Mesendoderm (in vitro differentiated cells): ENCODE measurements around the gene HOXA9.

Source experiments
- DNase-seq: peaks from one replicate; pipeline ENCODE4 v3.0.0; 2013
- H2AK5ac ChIP-seq: 2 replicates; pipeline ENCODE4 v1.6.1; 2013; ENCODE audit warnings: low read length, inconsistent platforms
- H2BK120ac ChIP-seq: 2 replicates; pipeline ENCODE4 v1.6.1; 2013; ENCODE audit warnings: low read depth, mild to moderate bottlenecking, low read length, moderate library complexity, mixed read lengths
- H2BK15ac ChIP-seq: replicated peaks from 2 replicates; pipeline ENCODE4 v1.6.1; 2013; ENCODE audit warnings: low read depth, mild to moderate bottlenecking, moderate library complexity
- H2BK5ac ChIP-seq: 2 replicates; pipeline ENCODE4 v1.6.1; 2013; ENCODE audit warnings: low read length, inconsistent platforms
- H3K18ac ChIP-seq: 2 replicates; pipeline ENCODE4 v1.6.1; 2013; ENCODE audit warnings: mild to moderate bottlenecking, low read length, mixed read lengths
- H3K23ac ChIP-seq: one replicate; pipeline ENCODE4 v1.6.1; 2013; ENCODE audit warnings: low read length
- H3K27ac ChIP-seq: 2 replicates; pipeline ENCODE4 v1.5.1; 2013; ENCODE audit warnings: low read depth, mild to moderate bottlenecking, inconsistent platforms, low read length, moderate library complexity
- H3K27me3 ChIP-seq: 2 replicates; pipeline ENCODE4 v1.6.1; 2013; ENCODE audit warnings: low read length, control low read depth, mild to moderate bottlenecking, inconsistent platforms; ENCODE audit not compliant: insufficient read depth, poor library complexity
- H3K36me3 ChIP-seq: 2 replicates; pipeline ENCODE4 v1.6.1; 2013; ENCODE audit warnings: low read length, inconsistent platforms; ENCODE audit not compliant: control insufficient read depth, insufficient read depth
- H3K4ac ChIP-seq: one replicate; pipeline ENCODE4 v1.6.1; 2013; ENCODE audit warnings: low read depth, mild to moderate bottlenecking, low read length, moderate library complexity
- H3K4me1 ChIP-seq: 2 replicates; pipeline ENCODE4 v1.6.1; 2013; ENCODE audit warnings: low read depth, low read length, inconsistent platforms; ENCODE audit not compliant: control insufficient read depth
- H3K4me2 ChIP-seq: 2 replicates; pipeline ENCODE4 v1.6.1; 2013; ENCODE audit warnings: low read length
- H3K4me3 ChIP-seq: 2 replicates; pipeline ENCODE4 v1.5.1; 2013; ENCODE audit warnings: mild to moderate bottlenecking, low read length
- H3K56ac ChIP-seq: one replicate; pipeline ENCODE4 v1.6.1; 2013; ENCODE audit warnings: low read length
- H3K79me1 ChIP-seq: 2 replicates; pipeline ENCODE4 v1.6.1; 2013; ENCODE audit warnings: low read length, inconsistent platforms
- H3K79me2 ChIP-seq: 2 replicates; pipeline ENCODE4 v1.6.1; 2013; ENCODE audit warnings: mild to moderate bottlenecking, low read length; ENCODE audit not compliant: control insufficient read depth, insufficient read depth
- H3K9ac ChIP-seq: 2 replicates; pipeline ENCODE4 v1.6.1; 2013; ENCODE audit warnings: low read length, inconsistent platforms
- H4K5ac ChIP-seq: one replicate; pipeline ENCODE4 v1.6.1; 2013; ENCODE audit warnings: low read length
- H4K8ac ChIP-seq: one replicate; pipeline ENCODE4 v1.6.1; 2013; ENCODE audit warnings: low read depth, mild to moderate bottlenecking, control low read depth, low read length, moderate library complexity
- WGBS: extraction: QIAGEN DNeasy Blood & Tissue Kit; methylation state at CpG from one replicate; pipeline ENCODE4 v1.1.7; 2013; ENCODE audit warnings: low lambda C conversion rate, missing lambda C conversion rate; ENCODE audit not compliant: insufficient coverage; ENCODE audit errors: extremely low coverage; 5-methylcytosine and 5-hydroxymethylcytosine counted together

HOXA9 gene

DNA sequence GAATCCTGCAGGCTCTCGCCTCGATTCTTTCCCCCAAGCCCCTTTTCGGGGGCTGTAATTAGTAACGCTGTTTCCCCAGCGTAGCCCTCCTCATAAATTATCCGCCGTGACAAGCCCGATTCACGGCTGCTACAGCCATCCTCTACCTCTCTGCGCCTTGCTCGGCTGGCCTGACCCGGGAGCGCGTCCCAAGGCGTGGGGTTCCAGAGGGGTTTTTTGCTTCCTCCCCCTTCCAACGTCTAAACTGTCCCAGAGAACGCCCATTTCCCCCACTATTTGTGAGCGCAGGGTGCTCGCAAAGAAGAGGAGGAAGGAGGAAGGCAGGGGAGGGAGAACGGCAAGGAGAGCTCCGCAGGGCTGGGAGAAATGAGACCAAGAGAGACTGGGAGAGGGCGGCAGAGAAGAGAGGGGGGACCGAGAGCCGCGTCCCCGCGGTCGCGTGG is 22.7 kb downstream of the HOXA9 start:
- no peak overlapping the region for H4K8ac ChIP-seq
- peak overlapping the region; percentile 60 for H3K56ac ChIP-seq
- no peak overlapping the region for H3K23ac ChIP-seq
- H4K5ac ChIP-seq = no peak overlapping the region
- no peak overlapping the region for H3K27ac ChIP-seq
- no peak overlapping the region for H2BK5ac ChIP-seq
- no peak overlapping the region for H2BK15ac ChIP-seq
- WGBS = no CpG with 5 or more reads among the region's 29 CpGs
- no peaks in the 10 kb centered on the region for H3K79me1 ChIP-seq
- DNase-seq = no peak
- no peak overlapping the region for H3K4me3 ChIP-seq
- peaks cover 91% of the 10 kb centered on the region for H3K27me3 ChIP-seq
- no peaks in the 10 kb centered on the region for H3K4me1 ChIP-seq
- no peak overlapping the region for H3K4ac ChIP-seq
- H3K79me2 ChIP-seq = no peaks in the 10 kb centered on the region
- H2AK5ac ChIP-seq = no peak overlapping the region
- peak overlapping the region; percentile 97 for H3K4me2 ChIP-seq
- no peak overlapping the region for H3K18ac ChIP-seq
- H3K36me3 ChIP-seq = no peaks in the 10 kb centered on the region
- H2BK120ac ChIP-seq = no peak overlapping the region
- peak overlapping the region; percentile 21 for H3K9ac ChIP-seq

DNA sequence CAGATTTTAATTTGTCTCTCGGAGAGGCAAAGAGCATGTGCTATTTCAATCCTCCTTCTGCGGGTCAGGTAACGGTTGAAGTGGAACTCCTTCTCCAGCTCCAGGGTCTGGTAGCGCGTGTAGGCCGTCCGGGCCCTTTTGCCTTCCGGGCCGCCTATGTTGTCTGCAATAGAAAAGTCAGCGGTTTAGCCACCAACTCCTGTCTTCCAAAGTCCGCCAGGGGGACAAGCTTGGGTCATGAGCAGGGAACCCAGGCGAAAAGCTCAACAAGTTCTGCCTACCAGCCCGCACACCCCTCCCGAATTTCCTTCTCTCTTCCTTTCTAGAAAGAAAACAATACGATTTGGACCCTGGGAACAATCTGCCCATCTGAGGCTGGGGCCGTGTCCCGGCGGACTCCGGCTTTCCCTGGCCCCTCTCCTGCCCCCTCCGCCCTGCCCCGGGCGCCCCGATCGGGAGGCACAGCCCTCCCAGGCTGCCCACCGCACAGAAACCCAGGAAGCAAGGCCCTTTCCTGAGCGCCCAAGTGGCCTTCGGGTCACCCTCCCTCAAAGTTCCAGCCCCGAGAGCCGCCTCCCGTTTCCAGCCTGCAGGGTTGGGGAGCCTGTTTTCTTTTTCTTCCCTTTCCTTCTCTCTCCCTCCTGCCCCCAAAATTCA is 23.3 kb downstream of the HOXA9 start:
- H3K56ac ChIP-seq = no peak overlapping the region
- H3K9ac ChIP-seq = no peak overlapping the region
- no peaks in the 10 kb centered on the region for H3K36me3 ChIP-seq
- no peak overlapping the region for H2BK5ac ChIP-seq
- H3K79me2 ChIP-seq = no peaks in the 10 kb centered on the region
- H3K4ac ChIP-seq = no peak overlapping the region
- no peak overlapping the region for H2BK120ac ChIP-seq
- no peak overlapping the region for H4K5ac ChIP-seq
- no peak overlapping the region for H3K23ac ChIP-seq
- H2AK5ac ChIP-seq = no peak overlapping the region
- H3K4me1 ChIP-seq = no peaks in the 10 kb centered on the region
- no peak overlapping the region for H2BK15ac ChIP-seq
- H3K4me2 ChIP-seq = peak overlapping the region; percentile 97
- H3K18ac ChIP-seq = no peak overlapping the region
- no peaks in the 10 kb centered on the region for H3K79me1 ChIP-seq
- no peak overlapping the region for H4K8ac ChIP-seq
- H3K4me3 ChIP-seq = no peak overlapping the region
- no CpG with 5 or more reads among the region's 30 CpGs for WGBS
- peak; percentile 82 for DNase-seq
- no peak overlapping the region for H3K27ac ChIP-seq
- H3K27me3 ChIP-seq = peaks cover 91% of the 10 kb centered on the region

DNA sequence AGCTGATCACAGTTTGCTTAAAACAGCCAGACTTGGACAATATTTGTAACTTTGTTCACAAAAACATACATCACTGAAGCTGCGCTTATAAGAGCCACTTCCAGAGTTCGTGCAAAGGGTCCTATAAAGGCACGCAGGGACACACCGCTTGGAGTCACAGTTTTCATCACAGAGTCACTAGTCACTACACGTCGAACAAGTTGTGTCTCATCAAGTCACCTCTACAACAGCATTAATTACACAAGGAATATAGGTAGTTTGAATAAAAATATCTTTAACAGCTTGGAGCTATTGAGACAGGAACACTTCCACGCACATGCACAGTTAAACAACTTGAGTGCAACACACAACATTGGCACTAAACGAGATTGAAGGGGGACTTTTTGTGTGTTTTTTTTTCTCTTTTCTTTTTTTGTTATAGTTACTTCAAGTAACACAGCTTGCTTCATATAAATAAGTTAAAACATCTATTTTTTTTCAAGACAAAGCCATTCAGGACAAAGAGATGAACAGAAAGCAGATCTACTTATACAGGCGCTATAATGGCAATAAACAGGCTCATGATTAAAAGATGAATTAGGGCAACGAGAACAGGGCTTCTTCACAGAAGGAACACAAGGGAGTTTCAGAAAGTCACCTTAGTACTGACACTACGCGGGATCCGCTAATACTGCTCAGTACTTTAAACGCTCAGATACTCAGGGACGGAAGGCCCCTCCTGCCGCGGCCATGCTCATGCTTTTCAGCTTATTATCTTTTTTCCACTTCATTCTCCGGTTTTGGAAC is 24.0 kb downstream of the HOXA9 start:
- DNase-seq = no peak

DNA sequence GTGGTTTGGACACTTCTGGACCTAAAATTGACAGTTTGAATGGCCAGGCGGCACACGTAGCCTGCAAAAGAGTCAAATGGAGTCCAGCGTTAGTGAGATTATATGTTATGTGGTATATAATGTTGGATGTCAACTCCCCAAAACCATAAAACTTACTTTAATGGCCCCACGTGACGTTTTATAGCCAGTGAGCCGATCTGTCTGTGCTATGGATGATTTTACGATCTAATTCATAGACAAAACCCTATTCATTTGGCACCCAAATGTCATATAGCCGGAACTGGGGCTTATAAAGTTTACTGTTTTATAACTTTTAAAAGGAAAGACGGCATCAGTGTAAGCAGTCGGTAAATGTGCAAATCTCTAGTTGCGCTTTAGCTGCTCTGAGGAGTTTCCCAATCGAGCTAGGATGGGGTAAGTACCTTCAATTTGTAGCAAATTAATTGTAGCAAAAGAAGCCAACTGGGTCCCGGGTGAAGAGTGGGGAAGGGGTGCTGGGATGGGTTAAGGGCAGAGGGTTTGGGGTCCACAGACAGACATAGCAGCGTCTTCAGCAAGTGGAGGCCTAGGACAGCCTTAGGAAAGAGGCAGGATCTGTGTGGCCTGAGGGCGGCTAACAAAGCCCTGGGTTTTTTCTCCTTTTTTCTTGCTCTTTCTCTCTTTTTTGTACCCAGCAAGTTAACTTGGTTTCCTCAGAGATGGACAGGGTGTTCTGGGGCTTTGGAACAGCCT is 25.0 kb downstream of the HOXA9 start:
- no peaks in the 10 kb centered on the region for H3K79me2 ChIP-seq
- H2AK5ac ChIP-seq = no peak overlapping the region
- H3K4me3 ChIP-seq = no peak overlapping the region
- H4K8ac ChIP-seq = no peak overlapping the region
- no peak overlapping the region for H3K9ac ChIP-seq
- H3K27me3 ChIP-seq = peaks cover 91% of the 10 kb centered on the region
- no peak overlapping the region for H3K56ac ChIP-seq
- no peak overlapping the region for H4K5ac ChIP-seq
- H3K4ac ChIP-seq = no peak overlapping the region
- no peak overlapping the region for H3K18ac ChIP-seq
- no peak for DNase-seq
- no peak overlapping the region for H3K23ac ChIP-seq
- no peaks in the 10 kb centered on the region for H3K4me1 ChIP-seq
- no peaks in the 10 kb centered on the region for H3K79me1 ChIP-seq
- no peak overlapping the region for H3K27ac ChIP-seq
- H3K36me3 ChIP-seq = no peaks in the 10 kb centered on the region
- H3K4me2 ChIP-seq = no peak overlapping the region
- no peak overlapping the region for H2BK5ac ChIP-seq
- H2BK120ac ChIP-seq = no peak overlapping the region
- no peak overlapping the region for H2BK15ac ChIP-seq
- no CpG with 5 or more reads among the region's 15 CpGs for WGBS

More for the DNA sequence above, 24.0 kb downstream of the HOXA9 start:
- no peak overlapping the region for H3K4ac ChIP-seq
- H3K4me1 ChIP-seq = no peaks in the 10 kb centered on the region
- no peaks in the 10 kb centered on the region for H3K79me1 ChIP-seq
- H3K4me2 ChIP-seq = no peak overlapping the region
- WGBS = no CpG with 5 or more reads among the region's 18 CpGs
- no peak overlapping the region for H2AK5ac ChIP-seq
- no peaks in the 10 kb centered on the region for H3K79me2 ChIP-seq
- no peak overlapping the region for H4K5ac ChIP-seq
- H3K23ac ChIP-seq = no peak overlapping the region
- no peak overlapping the region for H3K18ac ChIP-seq
- H3K56ac ChIP-seq = no peak overlapping the region
- H3K4me3 ChIP-seq = no peak overlapping the region
- H4K8ac ChIP-seq = no peak overlapping the region
- no peak overlapping the region for H2BK5ac ChIP-seq
- H3K36me3 ChIP-seq = no peaks in the 10 kb centered on the region
- no peak overlapping the region for H3K27ac ChIP-seq
- no peak overlapping the region for H2BK120ac ChIP-seq
- H3K27me3 ChIP-seq = peaks cover 90% of the 10 kb centered on the region
- H2BK15ac ChIP-seq = no peak overlapping the region
- no peak overlapping the region for H3K9ac ChIP-seq

DNA sequence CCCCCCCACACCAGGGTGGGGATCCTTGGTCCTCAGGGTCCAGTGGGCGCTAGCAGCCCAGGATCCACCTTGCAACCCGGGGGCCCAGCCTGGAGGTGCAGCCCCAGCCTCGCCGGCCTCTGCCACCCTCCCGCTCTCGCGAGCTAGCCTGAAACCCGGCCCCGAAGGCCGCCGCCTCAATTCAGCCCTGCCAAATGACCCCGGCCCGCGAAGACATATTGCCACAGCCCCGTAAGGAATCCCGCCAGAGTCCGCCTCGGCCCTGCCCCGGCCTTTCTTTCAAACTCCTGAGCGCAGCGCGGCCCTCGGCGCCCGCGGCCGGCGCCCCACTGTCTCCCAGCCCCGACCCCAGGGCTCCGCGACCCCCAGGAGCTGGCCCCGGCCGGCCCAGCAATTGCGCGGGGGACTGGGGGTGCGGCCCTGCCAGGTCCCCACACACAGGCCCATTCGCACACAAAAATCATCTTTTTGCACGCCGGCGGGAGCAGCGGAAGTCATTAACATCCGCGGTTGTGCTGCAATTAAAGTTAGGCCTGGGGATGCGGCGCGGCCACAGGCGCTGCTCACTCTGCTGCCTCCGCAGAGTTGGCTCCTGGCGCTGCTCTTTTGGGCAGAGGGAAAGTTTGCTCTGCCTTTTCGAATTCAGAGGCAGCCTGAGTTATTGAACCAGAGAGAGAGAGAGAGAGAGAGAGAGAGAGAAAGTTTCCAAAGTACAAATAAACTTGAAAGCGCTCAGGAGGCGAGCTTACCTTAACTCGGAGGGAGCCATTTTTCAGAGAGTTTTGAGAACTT is 25.8 kb downstream of the HOXA9 start:
- no peak overlapping the region for H3K9ac ChIP-seq
- H2AK5ac ChIP-seq = no peak overlapping the region
- no peak for DNase-seq
- H3K18ac ChIP-seq = no peak overlapping the region
- no peak overlapping the region for H3K4me3 ChIP-seq
- H4K5ac ChIP-seq = no peak overlapping the region
- H3K36me3 ChIP-seq = no peaks in the 10 kb centered on the region
- H2BK120ac ChIP-seq = no peak overlapping the region
- H3K27me3 ChIP-seq = peaks cover 89% of the 10 kb centered on the region
- H3K56ac ChIP-seq = no peak overlapping the region
- H3K27ac ChIP-seq = no peak overlapping the region
- no peaks in the 10 kb centered on the region for H3K79me2 ChIP-seq
- H4K8ac ChIP-seq = no peak overlapping the region
- no peaks in the 10 kb centered on the region for H3K79me1 ChIP-seq
- H3K4ac ChIP-seq = no peak overlapping the region
- H2BK5ac ChIP-seq = no peak overlapping the region
- H3K4me1 ChIP-seq = no peaks in the 10 kb centered on the region
- H2BK15ac ChIP-seq = no peak overlapping the region
- no peak overlapping the region for H3K4me2 ChIP-seq
- H3K23ac ChIP-seq = no peak overlapping the region
- no CpG with 5 or more reads among the region's 53 CpGs for WGBS
